HG03432 (cell line): ENCODE data around the gene RBM6.
"Not testable (repeated sequence)": the region's sequence is repeated elsewhere in the genome, so short reads cannot be mapped to it uniquely, and the experiment has no call there.

Experiments
- ATAC-seq: cut with Tn5 transposase; IDR thresholded peaks from one replicate; pipeline ENCODE4 v1.9.1; 2021; ENCODE audit warnings: mild to moderate bottlenecking, moderate library complexity; ENCODE audit not compliant: unreplicated experiment

RBM6 gene

GRCh38 chr3:49976942-49977341, 37.0 kb downstream of the RBM6 start:
- ATAC-seq = no peak

GRCh38 chr3:49984394-49984793, 44.4 kb downstream of the RBM6 start:
- ATAC-seq = no peak

GRCh38 chr3:49992326-49992725, 52.4 kb downstream of the RBM6 start:
- ATAC-seq = no peak

- ATAC-seq = no peak
Measured at GRCh38 chr3:49994476-49994875, 54.5 kb downstream of the RBM6 start.

GRCh38 chr3:49996016-49996415, 56.1 kb downstream of the RBM6 start:
- no peak for ATAC-seq

- no peak for ATAC-seq
Measured at GRCh38 chr3:49997862-49998261, 57.9 kb downstream of the RBM6 start.

- no peak for ATAC-seq
Measured at GRCh38 chr3:49998326-49998725, 58.4 kb downstream of the RBM6 start.

GRCh38 chr3:50001511-50001910, 61.6 kb downstream of the RBM6 start:
- no peak for ATAC-seq

GRCh38 chr3:50003216-50003615, 63.3 kb downstream of the RBM6 start:
- ATAC-seq = no peak

GRCh38 chr3:50003824-50004223, 63.9 kb downstream of the RBM6 start:
- ATAC-seq = no peak

GRCh38 chr3:50008931-50009330, 69.0 kb downstream of the RBM6 start:
- no peak for ATAC-seq

- ATAC-seq = no peak
Measured at GRCh38 chr3:50010959-50011358, 71.0 kb downstream of the RBM6 start.

- ATAC-seq = no peak
Measured at GRCh38 chr3:50015918-50016317, 76.0 kb downstream of the RBM6 start.

GRCh38 chr3:50028346-50028745, 88.4 kb downstream of the RBM6 start:
- ATAC-seq = no peak

- not testable (repeated sequence) for ATAC-seq
Measured at GRCh38 chr3:50031201-50031600, 91.3 kb downstream of the RBM6 start.

- no peak for ATAC-seq
Measured at GRCh38 chr3:50044976-50045375, 105.0 kb downstream of the RBM6 start.

- ATAC-seq = no peak
Measured at GRCh38 chr3:50047426-50047825, 107.5 kb downstream of the RBM6 start.

- ATAC-seq = no peak
Measured at GRCh38 chr3:50050361-50050760, 110.4 kb downstream of the RBM6 start.

- no peak for ATAC-seq
Measured at GRCh38 chr3:50057756-50058155, 117.8 kb downstream of the RBM6 start.

- no peak for ATAC-seq
Measured at GRCh38 chr3:50068134-50068533, 128.2 kb downstream of the RBM6 start.

- ATAC-seq = no peak
Measured at GRCh38 chr3:50078091-50078490, 138.1 kb downstream of the RBM6 start.

- ATAC-seq = no peak
Measured at GRCh38 chr3:50078622-50079021, 138.7 kb downstream of the RBM6 start.

- ATAC-seq = not testable (repeated sequence)
Measured at GRCh38 chr3:50084951-50085350, 145.0 kb downstream of the RBM6 start.
